AG09309 (cell line): ENCODE data around the gene ZNF76.

Experiments used
- DNase-seq: peaks from one replicate; pipeline ENCODE4 v3.0.0-alpha.2; 2010; ENCODE audit warnings: low read depth
- H3K4me3 ChIP-seq: 2 replicates; pipeline ENCODE4 v1.5.1; 2011; ENCODE audit warnings: mild to moderate bottlenecking, low read depth, low read length, moderate library complexity; ENCODE audit not compliant: control insufficient read depth
- CTCF ChIP-seq: IDR thresholded peaks from 2 replicates; pipeline ENCODE4 v1.5.1; 2011; ENCODE audit warnings: mild to moderate bottlenecking, low read depth, low read length, inconsistent platforms; ENCODE audit not compliant: insufficient read depth, control insufficient read depth; ENCODE audit errors: missing control alignments

The ZNF76 gene

DNA sequence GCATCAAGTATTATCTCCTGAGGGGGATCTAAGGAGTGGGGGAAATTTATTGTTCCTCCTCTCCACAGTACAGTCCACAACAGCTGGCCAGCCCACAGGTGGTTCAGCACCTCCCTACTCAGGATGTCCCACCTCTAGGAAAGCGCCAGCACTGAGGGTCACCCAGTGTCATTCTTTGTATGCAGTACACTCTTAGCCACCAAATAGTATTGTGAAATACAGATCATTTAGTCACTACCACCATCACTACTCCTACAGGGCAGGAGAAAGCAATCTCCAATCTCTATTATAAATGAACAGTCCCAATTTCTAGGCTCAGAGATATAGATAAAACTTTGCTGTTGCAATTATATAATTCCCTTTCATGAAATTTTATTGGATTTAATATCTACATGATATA is 6.3 kb upstream of the ZNF76 start:
- TF ChIP-seq CTCF, result no peak
- no peak for DNase-seq
- H3K4me3 ChIP-seq, result no peak overlapping the region

GRCh38 chr6:35258336-35258735 is 1.2 kb upstream of the ZNF76 start:
- no peak for DNase-seq
- TF ChIP-seq CTCF, result no peak

DNA sequence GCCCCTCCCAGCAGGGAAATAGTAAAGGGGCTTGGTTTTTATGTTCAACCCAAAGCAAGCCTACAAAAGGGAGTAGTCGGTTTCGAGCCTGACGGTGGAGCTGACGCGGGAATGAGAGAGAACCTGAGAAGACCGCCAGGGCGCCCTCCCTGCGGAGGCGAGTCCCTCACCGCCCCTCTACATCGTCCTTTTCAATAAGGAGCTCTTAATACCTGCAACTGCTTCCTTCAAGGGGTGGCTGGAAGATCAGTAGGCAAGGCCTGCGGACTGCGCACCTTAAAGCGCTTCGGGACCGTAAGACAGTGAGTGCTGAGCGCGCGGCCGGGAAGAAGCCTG is 709 bp upstream of the ZNF76 start:
- peak overlapping the region; percentile 85 for H3K4me3 ChIP-seq
- no peak for DNase-seq
- peak; percentile 35 for TF ChIP-seq CTCF

More at GRCh38 chr6:35258336-35258735, 1.2 kb upstream of the ZNF76 start:
- peak overlapping the region; percentile 85 for H3K4me3 ChIP-seq

- no peak for DNase-seq
Measured at GRCh38 chr6:35259948-35260590, 534 bp downstream of the ZNF76 start.

GRCh38 chr6:35260591-35261570 is 1.3 kb downstream of the ZNF76 start:
- no peak overlapping the region; the same call in 1 of the 2 replicates for H3K4me3 ChIP-seq
- no peak for TF ChIP-seq CTCF
- DNase-seq, result no peak

More at GRCh38 chr6:35259948-35260590, 534 bp downstream of the ZNF76 start:
- no peak for TF ChIP-seq CTCF
- H3K4me3 ChIP-seq, result peak overlapping the region; percentile 85

DNA sequence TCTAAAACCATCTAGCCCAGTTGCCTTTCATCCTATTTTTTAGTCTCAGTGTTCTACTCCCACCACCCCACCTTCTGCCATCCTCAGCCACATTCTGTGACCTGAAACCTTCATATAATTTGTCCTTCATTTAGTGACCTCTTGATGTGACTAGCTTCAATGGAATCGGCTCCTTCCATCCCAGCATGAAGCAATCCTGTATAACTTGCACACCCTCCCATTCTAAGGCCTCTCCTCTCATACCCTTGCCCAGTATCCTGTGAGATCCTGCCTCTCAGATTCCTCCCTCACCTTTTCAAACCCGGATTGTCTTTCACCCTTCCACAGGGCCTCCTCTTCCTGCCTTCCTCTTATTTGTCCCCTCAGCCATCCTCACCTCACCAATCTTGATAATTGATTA is 3.1 kb downstream of the ZNF76 start:
- no peak for DNase-seq
- H3K4me3 ChIP-seq, result no peak overlapping the region
- TF ChIP-seq CTCF, result no peak
